SK-N-SH (cell line): ENCODE measurements around the gene PLD1.

ENCODE experiments used
- FOXM1 ChIP-seq: IDR thresholded peaks from 2 replicates; pipeline ENCODE4 v1.4.0; 2012; ENCODE audit warnings: low read depth, mild to moderate bottlenecking
- GABPA ChIP-seq: IDR thresholded peaks from 2 replicates; pipeline ENCODE4 v1.4.0; 2012; ENCODE audit warnings: low read depth, mild to moderate bottlenecking
- JUND ChIP-seq: IDR thresholded peaks from 2 replicates; pipeline ENCODE4 v1.4.0; 2012
- NRF1 ChIP-seq: IDR thresholded peaks from 2 replicates; pipeline ENCODE4 v1.6.1; 2012; ENCODE audit warnings: low read depth, mild to moderate bottlenecking, low read length
- POLR2AphosphoS5 ChIP-seq: IDR thresholded peaks from 2 replicates; pipeline ENCODE4 v1.6.1; 2012; ENCODE audit warnings: low read depth, low read length
- RCOR1 ChIP-seq: fragments of 150-350 bp; IDR thresholded peaks from 2 replicates; pipeline ENCODE4 v1.6.1; 2017; ENCODE audit warnings: antibody characterized with exemption, low read length
- RFX5 ChIP-seq: IDR thresholded peaks from 2 replicates; pipeline ENCODE4 v1.6.1; 2012; ENCODE audit warnings: mild to moderate bottlenecking, improper control_type of control experiment, low read length
- TAF1 ChIP-seq: IDR thresholded peaks from 2 replicates; pipeline ENCODE4 v1.6.1; 2012; ENCODE audit warnings: low read depth, mild to moderate bottlenecking, low read length, moderate library complexity, borderline replicate concordance
- TF ChIP-seq, protein P1 (sequence below): fragments of 150-350 bp; IDR thresholded peaks from 2 replicates; pipeline ENCODE4 v1.6.1; 2017; ENCODE audit warnings: antibody characterized with exemption, low read length, low read depth, borderline replicate concordance
- TF ChIP-seq, protein P2 (sequence below): fragments of 200-600 bp; sonication (generic); IDR thresholded peaks from 2 replicates; pipeline ENCODE4 v1.6.1; 2017; ENCODE audit warnings: antibody characterized with exemption, mild to moderate bottlenecking, moderate library complexity
- TF ChIP-seq, protein P3 (sequence below): IDR thresholded peaks from 2 replicates; pipeline ENCODE4 v1.6.1; 2012; ENCODE audit warnings: mild to moderate bottlenecking, low read depth, low read length, moderate library complexity

DNA sequence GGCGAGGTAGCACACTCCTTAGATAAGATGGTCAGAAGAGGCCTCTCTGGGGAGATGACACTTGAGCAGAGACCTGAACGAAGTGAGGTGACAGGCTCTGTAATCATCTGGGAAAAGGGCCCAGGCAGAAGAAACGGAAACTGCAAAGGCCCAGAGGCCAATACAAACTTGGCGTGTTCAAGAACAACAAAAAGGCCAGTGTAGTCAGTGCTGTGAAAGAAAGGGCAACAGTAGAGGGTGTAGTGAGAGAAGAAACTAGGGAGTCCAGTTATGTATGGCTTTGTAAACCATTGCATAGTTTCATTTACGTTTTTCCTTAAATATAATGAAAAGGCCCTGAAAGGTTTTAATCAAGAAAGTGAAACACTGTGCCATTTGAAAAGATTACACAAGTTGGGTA lies 31.8 kb downstream of the PLD1 start:
- TF ChIP-seq, protein P1, sequence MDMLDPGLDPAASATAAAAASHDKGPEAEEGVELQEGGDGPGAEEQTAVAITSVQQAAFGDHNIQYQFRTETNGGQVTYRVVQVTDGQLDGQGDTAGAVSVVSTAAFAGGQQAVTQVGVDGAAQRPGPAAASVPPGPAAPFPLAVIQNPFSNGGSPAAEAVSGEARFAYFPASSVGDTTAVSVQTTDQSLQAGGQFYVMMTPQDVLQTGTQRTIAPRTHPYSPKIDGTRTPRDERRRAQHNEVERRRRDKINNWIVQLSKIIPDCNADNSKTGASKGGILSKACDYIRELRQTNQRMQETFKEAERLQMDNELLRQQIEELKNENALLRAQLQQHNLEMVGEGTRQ: no peak
- TF ChIP-seq, protein P2, sequence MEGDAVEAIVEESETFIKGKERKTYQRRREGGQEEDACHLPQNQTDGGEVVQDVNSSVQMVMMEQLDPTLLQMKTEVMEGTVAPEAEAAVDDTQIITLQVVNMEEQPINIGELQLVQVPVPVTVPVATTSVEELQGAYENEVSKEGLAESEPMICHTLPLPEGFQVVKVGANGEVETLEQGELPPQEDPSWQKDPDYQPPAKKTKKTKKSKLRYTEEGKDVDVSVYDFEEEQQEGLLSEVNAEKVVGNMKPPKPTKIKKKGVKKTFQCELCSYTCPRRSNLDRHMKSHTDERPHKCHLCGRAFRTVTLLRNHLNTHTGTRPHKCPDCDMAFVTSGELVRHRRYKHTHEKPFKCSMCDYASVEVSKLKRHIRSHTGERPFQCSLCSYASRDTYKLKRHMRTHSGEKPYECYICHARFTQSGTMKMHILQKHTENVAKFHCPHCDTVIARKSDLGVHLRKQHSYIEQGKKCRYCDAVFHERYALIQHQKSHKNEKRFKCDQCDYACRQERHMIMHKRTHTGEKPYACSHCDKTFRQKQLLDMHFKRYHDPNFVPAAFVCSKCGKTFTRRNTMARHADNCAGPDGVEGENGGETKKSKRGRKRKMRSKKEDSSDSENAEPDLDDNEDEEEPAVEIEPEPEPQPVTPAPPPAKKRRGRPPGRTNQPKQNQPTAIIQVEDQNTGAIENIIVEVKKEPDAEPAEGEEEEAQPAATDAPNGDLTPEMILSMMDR: no peak
- no peak for TF ChIP-seq FOXM1
- no peak for TF ChIP-seq NRF1
- no peak for TF ChIP-seq JUND
- TF ChIP-seq, protein P3, sequence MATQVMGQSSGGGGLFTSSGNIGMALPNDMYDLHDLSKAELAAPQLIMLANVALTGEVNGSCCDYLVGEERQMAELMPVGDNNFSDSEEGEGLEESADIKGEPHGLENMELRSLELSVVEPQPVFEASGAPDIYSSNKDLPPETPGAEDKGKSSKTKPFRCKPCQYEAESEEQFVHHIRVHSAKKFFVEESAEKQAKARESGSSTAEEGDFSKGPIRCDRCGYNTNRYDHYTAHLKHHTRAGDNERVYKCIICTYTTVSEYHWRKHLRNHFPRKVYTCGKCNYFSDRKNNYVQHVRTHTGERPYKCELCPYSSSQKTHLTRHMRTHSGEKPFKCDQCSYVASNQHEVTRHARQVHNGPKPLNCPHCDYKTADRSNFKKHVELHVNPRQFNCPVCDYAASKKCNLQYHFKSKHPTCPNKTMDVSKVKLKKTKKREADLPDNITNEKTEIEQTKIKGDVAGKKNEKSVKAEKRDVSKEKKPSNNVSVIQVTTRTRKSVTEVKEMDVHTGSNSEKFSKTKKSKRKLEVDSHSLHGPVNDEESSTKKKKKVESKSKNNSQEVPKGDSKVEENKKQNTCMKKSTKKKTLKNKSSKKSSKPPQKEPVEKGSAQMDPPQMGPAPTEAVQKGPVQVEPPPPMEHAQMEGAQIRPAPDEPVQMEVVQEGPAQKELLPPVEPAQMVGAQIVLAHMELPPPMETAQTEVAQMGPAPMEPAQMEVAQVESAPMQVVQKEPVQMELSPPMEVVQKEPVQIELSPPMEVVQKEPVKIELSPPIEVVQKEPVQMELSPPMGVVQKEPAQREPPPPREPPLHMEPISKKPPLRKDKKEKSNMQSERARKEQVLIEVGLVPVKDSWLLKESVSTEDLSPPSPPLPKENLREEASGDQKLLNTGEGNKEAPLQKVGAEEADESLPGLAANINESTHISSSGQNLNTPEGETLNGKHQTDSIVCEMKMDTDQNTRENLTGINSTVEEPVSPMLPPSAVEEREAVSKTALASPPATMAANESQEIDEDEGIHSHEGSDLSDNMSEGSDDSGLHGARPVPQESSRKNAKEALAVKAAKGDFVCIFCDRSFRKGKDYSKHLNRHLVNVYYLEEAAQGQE: no peak
- TF ChIP-seq RCOR1: no peak
- TF ChIP-seq GABPA: no peak
- no peak for TF ChIP-seq TAF1
- TF ChIP-seq RFX5: no peak
- TF ChIP-seq POLR2AphosphoS5: no peak
